ENCODE measurements around the gene TNP1.

Gene TNP1

GRCh38 chr2:216859944-216860343 is at the start of gene TNP1:
Gene TNP1, minus strand, starts transcription at chr2:216860064. Its CDS starts 30 bp downstream, at chr2:216860034.
- no peak for TF ChIP-seq GATA3 (IDR thresholded peaks at IDR 0.05; ENCODE audit: low read depth, low read length)
- no peak for TF ChIP-seq GATA2 (IDR thresholded peaks at IDR 0.05; ENCODE audit: low read depth, low read length)

GRCh38 chr2:216908300-216908699 is 48.4 kb upstream of the TNP1 start:
- TF ChIP-seq GATA2 (IDR thresholded peaks at IDR 0.05; ENCODE audit: low read depth, low read length): no peak
- no peak for TF ChIP-seq GATA3 (IDR thresholded peaks at IDR 0.05; ENCODE audit: low read depth, low read length)

DNA sequence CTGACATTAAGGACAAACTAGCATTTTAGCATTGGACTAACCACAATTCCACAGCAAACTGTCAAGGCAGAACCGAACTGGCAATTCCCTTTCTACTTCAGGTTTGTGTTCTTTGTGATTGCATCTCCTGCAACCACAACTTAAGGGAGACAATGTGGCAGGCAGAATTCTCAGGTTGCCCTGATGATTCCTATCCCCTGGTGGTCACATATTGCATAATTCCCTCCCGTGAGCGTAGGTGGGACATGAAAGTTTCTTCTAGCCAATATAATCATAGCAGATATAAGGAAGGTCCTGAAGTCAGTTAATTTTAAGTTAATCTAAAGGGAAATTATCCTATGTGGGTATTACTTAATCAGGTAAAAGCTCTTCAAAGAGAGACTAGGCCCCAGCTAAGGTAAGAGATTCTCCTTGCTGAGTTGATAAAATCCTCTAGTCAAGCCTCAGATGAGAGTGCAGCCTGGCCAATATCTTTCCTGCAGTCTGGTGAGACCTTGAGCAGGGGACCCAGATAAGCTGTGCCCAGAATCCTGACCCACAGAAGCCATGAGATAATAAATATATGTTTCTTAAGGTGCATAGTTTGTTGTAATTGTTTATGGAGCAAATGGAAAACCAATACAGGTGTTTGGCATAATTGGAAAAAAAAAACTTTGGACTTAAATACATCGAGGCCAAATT is 45.9 kb upstream of the TNP1 start:
- TF ChIP-seq GATA2 (IDR thresholded peaks at IDR 0.05; ENCODE audit: low read depth, low read length) (no peak), GATA3 (IDR thresholded peaks at IDR 0.05; ENCODE audit: low read depth, low read length) (no peak)

DNA sequence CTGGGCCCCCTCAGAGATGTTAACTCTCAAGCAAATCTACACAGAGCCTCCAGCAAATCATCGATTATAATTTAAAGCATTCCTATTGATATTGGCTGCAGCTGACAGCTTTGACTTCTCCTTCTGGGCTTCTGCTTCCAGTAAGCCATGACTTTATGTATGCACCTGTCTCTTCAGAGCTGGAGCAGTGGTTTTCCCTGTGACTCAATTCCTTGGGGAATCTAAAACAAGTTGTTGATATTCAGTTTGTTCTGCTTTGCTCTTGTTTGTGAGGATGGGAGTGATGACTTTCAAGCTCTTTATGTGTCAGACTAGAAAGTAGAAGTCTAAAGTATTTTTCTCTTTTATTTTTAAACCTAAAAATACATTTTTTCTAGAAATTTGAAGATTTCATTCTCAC is 45.1 kb upstream of the TNP1 start:
- TF ChIP-seq GATA2 (IDR thresholded peaks at IDR 0.05; ENCODE audit: low read depth, low read length) (no peak), GATA3 (IDR thresholded peaks at IDR 0.05; ENCODE audit: low read depth, low read length) (no peak)

DNA sequence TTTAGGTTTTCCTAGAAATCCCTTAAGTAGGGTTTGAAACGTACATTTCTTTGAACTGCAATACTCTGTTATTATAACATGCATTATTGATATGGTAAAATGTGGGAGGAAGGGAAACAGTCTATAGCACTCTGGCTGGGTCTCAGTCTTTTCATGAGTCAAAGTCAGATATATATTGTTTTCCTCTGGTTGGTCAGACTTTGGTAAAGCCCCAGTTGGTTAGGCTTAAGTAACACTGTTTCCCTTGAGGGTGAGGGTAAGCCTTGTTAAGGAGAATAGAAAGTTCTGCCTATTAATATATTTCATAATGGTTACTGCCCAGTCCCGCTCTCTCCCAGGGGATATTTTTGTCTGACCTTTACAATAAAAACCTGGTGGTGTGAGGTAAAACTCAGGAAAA is 44.7 kb upstream of the TNP1 start:
- TF ChIP-seq GATA2 (IDR thresholded peaks at IDR 0.05; ENCODE audit: low read depth, low read length) (no peak), GATA3 (IDR thresholded peaks at IDR 0.05; ENCODE audit: low read depth, low read length) (no peak)

- TF ChIP-seq GATA2 (IDR thresholded peaks at IDR 0.05; ENCODE audit: low read depth, low read length): no peak
Observed at GRCh38 chr2:216903470-216903869, 43.6 kb upstream of the TNP1 start.

DNA sequence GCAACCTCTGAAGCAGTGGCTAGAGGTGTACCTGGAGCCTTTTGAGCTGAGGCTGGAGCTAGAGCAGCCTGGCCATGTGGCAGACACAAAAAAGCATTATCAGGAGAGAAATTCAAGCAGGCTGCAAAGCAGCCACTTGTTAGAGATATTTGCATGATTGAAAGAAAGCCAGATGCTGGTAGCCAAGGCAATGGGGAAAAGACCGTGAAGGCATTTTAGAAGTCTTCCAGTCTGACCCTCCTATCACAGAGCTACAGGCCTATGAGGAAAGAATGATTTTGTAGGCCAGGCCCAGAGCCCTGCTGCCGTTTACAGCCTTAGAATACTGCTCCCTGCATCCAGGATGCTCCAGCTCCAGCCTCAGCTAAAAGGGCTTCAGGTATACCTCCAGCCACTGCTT is 41.4 kb upstream of the TNP1 start:
- no peak for TF ChIP-seq GATA3 (IDR thresholded peaks at IDR 0.05; ENCODE audit: low read depth, low read length)
- TF ChIP-seq GATA2 (IDR thresholded peaks at IDR 0.05; ENCODE audit: low read depth, low read length): no peak

- TF ChIP-seq GATA2 (IDR thresholded peaks at IDR 0.05; ENCODE audit: low read depth, low read length): no peak
- no peak for TF ChIP-seq GATA3 (IDR thresholded peaks at IDR 0.05; ENCODE audit: low read depth, low read length)
Observed at GRCh38 chr2:216900406-216900805, 40.5 kb upstream of the TNP1 start.

DNA sequence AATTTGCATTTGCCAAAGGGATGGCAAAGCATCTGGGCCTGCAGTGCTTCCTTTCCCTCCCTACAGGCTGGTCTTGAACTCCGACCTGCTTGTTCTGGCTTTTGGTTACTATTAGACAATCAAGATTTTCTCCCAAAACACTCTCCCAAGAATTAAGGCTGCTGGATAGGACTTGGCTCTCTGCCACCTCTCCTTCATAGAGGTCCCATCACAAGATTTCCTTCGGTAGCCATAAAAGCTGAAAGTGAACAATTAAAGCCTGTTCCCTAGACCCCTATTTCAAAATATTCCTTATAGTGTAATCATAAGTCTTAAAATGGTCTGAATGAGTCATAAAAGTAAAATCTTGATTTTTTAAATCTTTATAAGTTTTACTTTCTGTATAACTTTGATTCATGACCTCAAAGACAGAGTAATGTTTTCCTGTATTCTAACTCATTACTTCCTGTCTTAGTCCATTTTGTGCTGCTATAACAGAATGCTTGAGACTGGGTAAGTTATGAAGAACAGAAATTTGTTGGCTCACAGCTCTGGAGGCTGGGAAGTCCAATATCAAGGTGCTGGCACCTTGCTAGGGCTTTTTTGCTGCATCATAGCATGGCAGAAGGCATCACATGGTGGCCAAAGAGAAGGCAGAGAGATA is 37.8 kb upstream of the TNP1 start:
- TF ChIP-seq GATA2 (IDR thresholded peaks at IDR 0.05; ENCODE audit: low read depth, low read length) (no peak), GATA3 (IDR thresholded peaks at IDR 0.05; ENCODE audit: low read depth, low read length) (no peak)

DNA sequence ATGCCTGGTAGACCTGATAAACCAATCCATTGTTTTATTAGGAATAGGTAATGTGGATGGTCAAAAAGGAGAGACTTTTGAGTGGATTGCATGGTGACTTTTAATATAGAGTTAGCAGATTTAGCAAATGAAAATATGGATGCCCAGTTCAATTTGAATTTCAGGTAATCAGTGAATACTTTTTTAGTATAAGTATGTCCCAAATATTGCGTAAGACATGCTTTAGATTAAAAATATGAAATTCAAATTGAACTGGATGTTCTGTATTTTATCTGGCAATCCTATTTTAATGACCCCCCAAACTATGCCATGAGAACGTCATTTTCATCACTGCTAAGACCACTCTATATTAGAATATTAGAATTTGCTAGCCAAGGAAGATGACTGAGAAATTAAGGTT is 30.3 kb upstream of the TNP1 start:
- no peak for TF ChIP-seq GATA2 (IDR thresholded peaks at IDR 0.05; ENCODE audit: low read depth, low read length)
- TF ChIP-seq GATA3 (IDR thresholded peaks at IDR 0.05; ENCODE audit: low read depth, low read length): no peak

- TF ChIP-seq GATA3 (IDR thresholded peaks at IDR 0.05; ENCODE audit: low read depth, low read length): no peak
- TF ChIP-seq GATA2 (IDR thresholded peaks at IDR 0.05; ENCODE audit: low read depth, low read length): no peak
Observed at GRCh38 chr2:216888887-216889622, 29.2 kb upstream of the TNP1 start.

- TF ChIP-seq GATA3 (IDR thresholded peaks at IDR 0.05; ENCODE audit: low read depth, low read length) (no peak), GATA2 (IDR thresholded peaks at IDR 0.05; ENCODE audit: low read depth, low read length) (no peak)
Observed at GRCh38 chr2:216888081-216888480, 28.2 kb upstream of the TNP1 start.

- TF ChIP-seq GATA3 (IDR thresholded peaks at IDR 0.05; ENCODE audit: low read depth, low read length) (no peak), GATA2 (IDR thresholded peaks at IDR 0.05; ENCODE audit: low read depth, low read length) (no peak)
Observed at GRCh38 chr2:216887138-216887537, 27.3 kb upstream of the TNP1 start.

GRCh38 chr2:216885117-216885553 is 25.3 kb upstream of the TNP1 start:
- no peak for TF ChIP-seq GATA2 (IDR thresholded peaks at IDR 0.05; ENCODE audit: low read depth, low read length)
- no peak for TF ChIP-seq GATA3 (IDR thresholded peaks at IDR 0.05; ENCODE audit: low read depth, low read length)

GRCh38 chr2:216884347-216884746 is 24.5 kb upstream of the TNP1 start:
- TF ChIP-seq GATA3 (IDR thresholded peaks at IDR 0.05; ENCODE audit: low read depth, low read length): no peak
- TF ChIP-seq GATA2 (IDR thresholded peaks at IDR 0.05; ENCODE audit: low read depth, low read length): no peak
